ENCODE data around the gene PROSER3.

- TF ChIP-seq CTCF (IDR thresholded peaks at IDR 0.05) (no peak), EZH2 (IDR thresholded peaks at IDR 0.05; ENCODE audit: borderline replicate concordance, insufficient read depth, low read depth, low read length, poor library complexity, severe bottlenecking) (no peak)
These were observed 46.9 kb upstream of the PROSER3 start for GRCh38 chr19:35710784-35711723.

Data from B cell (primary cell).